ENCODE results near the gene ARHGAP8.
"Not testable (repeated sequence)": the region's sequence is repeated elsewhere in the genome, so short reads cannot be mapped to it uniquely, and the experiment has no call there.

ARHGAP8 gene

GRCh38 chr22:44797181-44797725 is 44.9 kb downstream of the ARHGAP8 start:
- no peak for TF ChIP-seq CTCF (IDR thresholded peaks at IDR 0.05; ENCODE audit: control insufficient read depth, insufficient read depth, low read depth, low read length, missing control alignments)
- no peak for DNase-seq (ENCODE audit: low read depth)
- no peak overlapping the region for H3K4me3 ChIP-seq (ENCODE audit: control insufficient read depth, low read depth, low read length)

- no peak for TF ChIP-seq CTCF (IDR thresholded peaks at IDR 0.05; ENCODE audit: control insufficient read depth, insufficient read depth, low read depth, low read length, missing control alignments)
- H3K4me3 ChIP-seq (ENCODE audit: control insufficient read depth, low read depth, low read length) = no peak overlapping the region
- DNase-seq (ENCODE audit: low read depth) = no peak
These were observed 46.9 kb downstream of the ARHGAP8 start for GRCh38 chr22:44799077-44799945.

- DNase-seq (ENCODE audit: low read depth); H3K4me3 ChIP-seq (ENCODE audit: control insufficient read depth, low read depth, low read length): not testable (repeated sequence)
These were observed 47.7 kb downstream of the ARHGAP8 start for GRCh38 chr22:44799946-44800634.

GRCh38 chr22:44801476-44801875 is 49.1 kb downstream of the ARHGAP8 start:
- no peak overlapping the region for H3K4me3 ChIP-seq (ENCODE audit: control insufficient read depth, low read depth, low read length)
- no peak for TF ChIP-seq CTCF (IDR thresholded peaks at IDR 0.05; ENCODE audit: control insufficient read depth, insufficient read depth, low read depth, low read length, missing control alignments)
- no peak for DNase-seq (ENCODE audit: low read depth)

GRCh38 chr22:44802071-44802700 is 49.8 kb downstream of the ARHGAP8 start:
- no peak for DNase-seq (ENCODE audit: low read depth)
- H3K4me3 ChIP-seq (ENCODE audit: control insufficient read depth, low read depth, low read length) = no peak overlapping the region
- TF ChIP-seq CTCF (IDR thresholded peaks at IDR 0.05; ENCODE audit: control insufficient read depth, insufficient read depth, low read depth, low read length, missing control alignments) = no peak

- no peak for DNase-seq (ENCODE audit: low read depth)
- no peak for TF ChIP-seq CTCF (IDR thresholded peaks at IDR 0.05; ENCODE audit: control insufficient read depth, insufficient read depth, low read depth, low read length, missing control alignments)
- H3K4me3 ChIP-seq (ENCODE audit: control insufficient read depth, low read depth, low read length) = no peak overlapping the region
These were observed 50.6 kb downstream of the ARHGAP8 start for GRCh38 chr22:44802956-44803355.

Data from AG09309 (cell line).